Neuronal stem cell (in vitro differentiated cells): ENCODE results near the gene ST6GAL1.

Experiments
- DNase-seq: peaks from one replicate; pipeline ENCODE4 v3.0.0-alpha.2; 2013; ENCODE audit warnings: low spot score
- H2AFZ ChIP-seq: one replicate; pipeline ENCODE4 v1.6.1; 2013; ENCODE audit warnings: mild to moderate bottlenecking, low read length, inconsistent platforms
- H2AK5ac ChIP-seq: 2 replicates; pipeline ENCODE4 v1.6.1; 2013; ENCODE audit warnings: low read depth, mild to moderate bottlenecking, inconsistent platforms, low read length, moderate library complexity, mixed read lengths
- H2BK120ac ChIP-seq: 2 replicates; pipeline ENCODE4 v1.6.1; 2013; ENCODE audit warnings: low read depth, mild to moderate bottlenecking, inconsistent platforms, low read length, moderate library complexity, mixed read lengths
- H2BK12ac ChIP-seq: one replicate; pipeline ENCODE4 v1.6.1; 2013; ENCODE audit warnings: low read length, inconsistent platforms
- H2BK15ac ChIP-seq: 2 replicates; pipeline ENCODE4 v1.6.1; 2013; ENCODE audit warnings: mild to moderate bottlenecking, low read length, inconsistent platforms, mixed read lengths
- H2BK5ac ChIP-seq: one replicate; pipeline ENCODE4 v1.6.1; 2013; ENCODE audit warnings: inconsistent platforms, mild to moderate bottlenecking, low read length, moderate library complexity
- H3K14ac ChIP-seq: one replicate; pipeline ENCODE4 v1.6.1; 2013; ENCODE audit warnings: low read length, inconsistent platforms
- H3K18ac ChIP-seq: 2 replicates; pipeline ENCODE4 v1.6.1; 2013; ENCODE audit warnings: low read length, inconsistent platforms
- H3K23ac ChIP-seq: 2 replicates; pipeline ENCODE4 v1.6.1; 2013; ENCODE audit warnings: low read depth, mild to moderate bottlenecking, mixed read lengths, low read length, inconsistent platforms; ENCODE audit not compliant: poor library complexity
- H3K27ac ChIP-seq: replicated peaks from 3 replicates; pipeline ENCODE4 v1.5.1; 2013; ENCODE audit warnings: low read length, inconsistent platforms
- H3K27me3 ChIP-seq, 3 experiments: 2 replicates each; pipeline ENCODE4 v1.6.1; 2013; ENCODE audit warnings: low read length in 3 of 3, mild to moderate bottlenecking in 2 of 3, inconsistent platforms in 1 of 3, low read depth in 1 of 3, mixed read lengths in 1 of 3, moderate library complexity in 1 of 3; ENCODE audit not compliant: control insufficient read depth in 3 of 3, insufficient read depth in 3 of 3
- H3K36me3 ChIP-seq, 2 donors: replicated peaks in 1 of 2; 2 replicates each; pipeline ENCODE4 v1.6.1; 2013; ENCODE audit warnings: low read length in 2 of 2; ENCODE audit not compliant: control insufficient read depth in 2 of 2, insufficient read depth in 2 of 2
- H3K4ac ChIP-seq: 2 replicates; pipeline ENCODE4 v1.6.1; 2013; ENCODE audit warnings: inconsistent platforms, mild to moderate bottlenecking, low read length, moderate library complexity
- H3K4me1 ChIP-seq, 2 donors: 1 replicate in 1 of 2; 2 replicates in 1 of 2; pipeline ENCODE4 v1.6.1; 2013; ENCODE audit warnings: low read length in 2 of 2, low read depth in 1 of 2; ENCODE audit not compliant: control insufficient read depth in 2 of 2, insufficient read depth in 1 of 2
- H3K4me2 ChIP-seq: one replicate; pipeline ENCODE4 v1.6.1; 2013; ENCODE audit warnings: mild to moderate bottlenecking, low read length, inconsistent platforms; ENCODE audit not compliant: insufficient read depth, poor library complexity, severe bottlenecking
- H3K4me3 ChIP-seq, 2 donors: 2 replicates each; pipeline ENCODE4 v1.5.1; 2013; ENCODE audit warnings: low read length in 2 of 2, mild to moderate bottlenecking in 2 of 2, inconsistent platforms in 1 of 2, moderate library complexity in 1 of 2
- H3K79me1 ChIP-seq: one replicate; pipeline ENCODE4 v1.6.1; 2013; ENCODE audit warnings: low read depth, mild to moderate bottlenecking, inconsistent platforms, low read length, moderate library complexity
- H3K9ac ChIP-seq: one replicate; pipeline ENCODE4 v1.6.1; 2013; ENCODE audit warnings: mild to moderate bottlenecking, low read depth, low read length, inconsistent platforms; ENCODE audit not compliant: poor library complexity
- H3K9me3 ChIP-seq, 2 donors: replicated peaks in 1 of 2; 2 replicates each; pipeline versions ENCODE3 to v1.6.1; 2013; ENCODE audit warnings: low read length in 2 of 2, mild to moderate bottlenecking in 2 of 2, inconsistent platforms in 1 of 2, low read depth in 1 of 2, mixed read lengths in 1 of 2, moderate library complexity in 1 of 2; ENCODE audit not compliant: control insufficient read depth in 2 of 2, insufficient read depth in 1 of 2
- H4K8ac ChIP-seq: one replicate; pipeline ENCODE4 v1.6.1; 2013; ENCODE audit warnings: low read depth, mild to moderate bottlenecking, inconsistent platforms, low read length, moderate library complexity
- H4K91ac ChIP-seq: one replicate; pipeline ENCODE4 v1.6.1; 2013; ENCODE audit warnings: low read length, low read depth, mild to moderate bottlenecking, inconsistent platforms; ENCODE audit not compliant: poor library complexity
- WGBS, 2 donors: extraction: QIAGEN DNeasy Blood & Tissue Kit; methylation state at CpG; one replicate each; pipeline ENCODE4 v1.1.7; 2013; ENCODE audit warnings: missing lambda C conversion rate in 2 of 2, mixed read lengths in 1 of 2; ENCODE audit not compliant: insufficient read length in 2 of 2, insufficient replicate concordance in 1 of 2; ENCODE audit errors: extremely low coverage in 2 of 2; 5-methylcytosine and 5-hydroxymethylcytosine counted together

The ST6GAL1 gene

DNA sequence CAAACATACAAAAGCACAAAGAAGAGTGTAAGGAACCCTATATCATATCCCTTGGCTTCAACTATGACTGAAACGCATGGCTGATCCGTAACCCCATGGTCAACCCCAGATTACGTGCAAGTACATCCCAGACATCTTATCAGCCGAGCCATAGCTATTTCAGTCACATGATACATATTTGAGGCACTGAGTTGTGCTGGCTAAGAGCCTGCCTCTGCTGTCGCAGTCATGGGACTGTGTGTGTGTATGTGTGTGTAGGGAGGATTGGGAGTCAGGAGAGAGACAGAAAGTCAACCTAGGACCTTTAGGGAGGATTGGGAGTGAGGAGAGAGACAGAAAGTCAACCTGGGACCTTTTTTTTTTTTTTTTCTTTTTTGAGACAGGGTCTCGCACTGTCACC, 8.4 kb downstream of the ST6GAL1 start:
- Histone ChIP-seq H3K27ac (no peak overlapping the region), H3K18ac (no peak overlapping the region), H3K9me3 (no peaks in the 10 kb centered on the region), H2AFZ (no peak overlapping the region), H4K8ac (no peak overlapping the region), H3K27me3 (no peaks in the 10 kb centered on the region), H2AK5ac (no peak overlapping the region), H3K4me2 (no peak overlapping the region), H3K9ac (no peak overlapping the region), H3K23ac (no peak overlapping the region), H2BK12ac (no peak overlapping the region), H3K79me1 (no peaks in the 10 kb centered on the region), H3K14ac (no peak overlapping the region), H2BK120ac (no peak overlapping the region), H3K4me1 (peaks cover 0 to 6% of the 10 kb centered on the region in 2 donors), H2BK5ac (no peak overlapping the region), H2BK15ac (no peak overlapping the region), H3K4ac (no peak overlapping the region), H4K91ac (no peak overlapping the region), H3K4me3 (no peak overlapping the region), H3K36me3 (peaks cover 5 to 15% of the 10 kb centered on the region in 2 donors)
- WGBS, 2 donors = no CpG with 5 or more reads among the region's 6 CpGs
- DNase-seq = no peak

DNA sequence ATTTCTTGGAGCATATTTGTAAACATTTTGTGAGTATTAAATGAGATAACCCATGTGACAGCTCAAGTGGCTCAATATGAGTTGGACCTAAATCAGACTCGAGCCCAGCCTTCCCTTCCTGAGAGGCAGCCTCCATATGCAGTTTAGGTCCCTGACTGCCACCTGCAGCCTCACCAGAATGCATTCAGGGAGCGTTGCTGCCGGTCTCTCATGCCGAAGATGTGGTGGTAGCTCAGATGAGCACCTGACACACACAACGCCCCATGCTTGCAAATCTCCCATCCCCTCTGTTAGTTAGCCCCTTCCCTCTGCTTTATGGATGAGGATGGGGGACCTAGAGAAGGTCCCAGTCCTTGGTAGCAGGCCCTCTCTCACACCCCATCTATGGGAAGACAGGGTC, 9.2 kb downstream of the ST6GAL1 start:
- no peak for DNase-seq
- no peak overlapping the region for H3K27ac ChIP-seq
- no peak overlapping the region for H3K9ac ChIP-seq
- peaks cover 0 to 6% of the 10 kb centered on the region in 2 donors for H3K4me1 ChIP-seq
- no peak overlapping the region for H2BK15ac ChIP-seq
- no peaks in the 10 kb centered on the region for H3K27me3 ChIP-seq
- no peak overlapping the region for H4K8ac ChIP-seq
- H3K79me1 ChIP-seq = no peaks in the 10 kb centered on the region
- H3K4me2 ChIP-seq = no peak overlapping the region
- H4K91ac ChIP-seq = peak overlapping the region; percentile 82
- no peak overlapping the region for H2BK120ac ChIP-seq
- peaks cover 7 to 9% of the 10 kb centered on the region in 2 donors for H3K36me3 ChIP-seq
- no peak overlapping the region for H2AK5ac ChIP-seq
- H3K9me3 ChIP-seq = no peaks in the 10 kb centered on the region
- peak overlapping the region; percentile 28 for H3K18ac ChIP-seq
- WGBS, 2 donors = no CpG with 5 or more reads among the region's 5 CpGs
- no peak overlapping the region for H2BK12ac ChIP-seq
- no peak overlapping the region for H3K4me3 ChIP-seq
- H3K14ac ChIP-seq = no peak overlapping the region
- H3K23ac ChIP-seq = peak overlapping the region; percentile 13
- H2AFZ ChIP-seq = no peak overlapping the region
- no peak overlapping the region for H2BK5ac ChIP-seq
- no peak overlapping the region for H3K4ac ChIP-seq

DNA sequence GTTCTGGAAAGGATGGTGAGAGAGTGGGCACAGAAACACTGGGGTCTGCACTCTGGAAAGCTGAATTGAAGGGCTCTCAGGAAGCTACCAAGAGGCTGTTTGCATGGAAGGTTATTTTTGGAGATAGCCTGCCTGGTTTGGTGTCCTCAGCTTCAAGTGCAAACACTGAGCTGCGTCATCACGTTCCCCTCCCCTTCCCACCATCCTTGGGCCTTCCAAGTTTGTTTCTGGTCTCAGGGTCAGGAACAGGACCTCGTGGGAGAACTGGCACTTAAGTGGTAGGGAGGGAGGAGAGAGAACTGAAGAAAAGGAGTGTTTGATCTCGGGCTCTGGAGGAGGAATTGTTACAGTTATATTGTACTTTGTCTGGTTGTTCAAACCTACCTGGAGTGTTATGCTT, 10.6 kb downstream of the ST6GAL1 start:
- Histone ChIP-seq H3K18ac (no peak overlapping the region), H3K4me3 (no peak overlapping the region), H2BK5ac (no peak overlapping the region), H2BK15ac (no peak overlapping the region), H4K91ac (no peak overlapping the region), H3K4me2 (no peak overlapping the region), H3K36me3 (peaks cover 3 to 4% of the 10 kb centered on the region in 2 donors), H3K9ac (no peak overlapping the region), H3K4ac (no peak overlapping the region), H3K79me1 (no peaks in the 10 kb centered on the region), H3K27ac (no peak overlapping the region), H3K9me3 (no peaks in the 10 kb centered on the region), H2AFZ (no peak overlapping the region), H3K14ac (no peak overlapping the region), H2BK12ac (no peak overlapping the region), H3K27me3 (no peaks in the 10 kb centered on the region), H2AK5ac (no peak overlapping the region), H3K23ac (no peak overlapping the region), H4K8ac (no peak overlapping the region), H3K4me1 (peaks cover 0 to 6% of the 10 kb centered on the region in 2 donors), H2BK120ac (no peak overlapping the region)
- WGBS, 2 donors = no CpG with 5 or more reads among the region's 4 CpGs
- no peak for DNase-seq

DNA sequence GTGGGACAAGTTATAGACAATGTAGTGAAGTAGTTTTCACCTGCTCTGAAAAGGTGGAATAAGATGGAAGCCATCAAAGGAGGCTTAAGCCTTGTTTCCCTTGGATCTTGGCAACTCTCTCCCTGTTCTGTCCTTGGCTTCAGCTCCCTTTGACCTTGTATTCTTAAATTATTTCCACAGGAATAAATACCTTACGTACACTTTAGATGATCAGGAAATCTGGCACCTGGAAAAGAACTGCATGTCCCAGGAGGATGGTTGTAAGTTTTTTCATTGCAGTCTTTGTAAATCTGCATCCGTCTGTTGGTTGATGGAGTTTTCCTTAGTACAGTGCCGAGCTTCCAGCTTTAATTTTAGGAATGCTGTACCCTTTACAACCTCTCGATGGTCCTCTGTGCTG, 11.8 kb downstream of the ST6GAL1 start:
- Histone ChIP-seq H2BK120ac (no peak overlapping the region), H3K23ac (no peak overlapping the region), H3K18ac (no peak overlapping the region), H3K4me3 (no peak overlapping the region), H4K8ac (no peak overlapping the region), H4K91ac (no peak overlapping the region), H2AFZ (no peak overlapping the region), H2AK5ac (no peak overlapping the region), H3K36me3 (peaks cover 3 to 6% of the 10 kb centered on the region in 2 donors), H3K14ac (no peak overlapping the region), H2BK12ac (no peak overlapping the region), H3K4ac (no peak overlapping the region), H3K27ac (no peak overlapping the region), H3K27me3 (no peaks in the 10 kb centered on the region), H3K4me2 (no peak overlapping the region), H3K9ac (no peak overlapping the region), H3K79me1 (no peaks in the 10 kb centered on the region), H2BK15ac (no peak overlapping the region), H3K4me1 (peaks cover 0 to 6% of the 10 kb centered on the region in 2 donors), H3K9me3 (no peaks in the 10 kb centered on the region), H2BK5ac (no peak overlapping the region)
- DNase-seq = no peak
- no CpG with 5 or more reads among the region's 4 CpGs for WGBS, 2 donors
